SK-N-SH (cell line): ENCODE results near the gene TRIM54. TPM values are rescaled to one million over a fixed set of nuclear protein-coding genes. Genes with fewer than 3 reads are reported as not detected.

ENCODE experiments used
- polyA plus RNA-seq, 3 experiments: library from polyadenylated mRNA; depleted of rRNA; stranded (reverse); fragments of >200 nt; gene quantifications; 2 replicates each; pipeline ENCODE4 v1.2.3, GENCODE V29; 2012

Gene TRIM54
- polyA plus RNA-seq, 1 of the 3 experiments (the other 2 are of a cell fraction), result 0.28 TPM

Other genes with a start within 250 kb of the TRIM54 start
- 69.4 and 80.2 TPM in 2 replicates for gene TMEM214, start 249.5 kb upstream of the TRIM54 start, polyA plus RNA-seq (2012; rRNA removed)
- gene AGBL5, start 230.8 kb upstream of the TRIM54 start, polyA plus RNA-seq (2012; rRNA removed), result 45.5 and 47.8 TPM in 2 replicates
- 876 and 1,851 TPM in 2 replicates for gene OST4, start 210.8 kb upstream of the TRIM54 start, polyA plus RNA-seq (2012; rRNA removed)
- 184 and 286 TPM in 2 replicates for gene EMILIN1, start 203.8 kb upstream of the TRIM54 start, polyA plus RNA-seq (2012; rRNA removed)
- 6.5 and 10.3 TPM in 2 replicates for gene KHK, start 195.7 kb upstream of the TRIM54 start, polyA plus RNA-seq (2012; rRNA removed)
- gene CGREF1, start 163.3 kb upstream of the TRIM54 start, polyA plus RNA-seq (2012; rRNA removed), result 17.1 and 18.3 TPM in 2 replicates
- gene ABHD1, start 158.6 kb upstream of the TRIM54 start, polyA plus RNA-seq (2012; rRNA removed), result 3.3 and 4.1 TPM in 2 replicates
- 47.9 and 51.3 TPM in 2 replicates for gene PREB, start 147.8 kb upstream of the TRIM54 start, polyA plus RNA-seq (2012; rRNA removed)
- not detected in 2 replicates for gene PRR30, start 143.0 kb upstream of the TRIM54 start, polyA plus RNA-seq (2012; rRNA removed)
- not detected in 2 replicates for gene TCF23, start 133.4 kb upstream of the TRIM54 start, polyA plus RNA-seq (2012; rRNA removed)
- gene ATRAID, start 70.4 kb upstream of the TRIM54 start, polyA plus RNA-seq (2012; rRNA removed), result 289 and 366 TPM in 2 replicates
- gene SLC5A6, start 70.2 kb upstream of the TRIM54 start, polyA plus RNA-seq (2012; rRNA removed), result 75.7 and 85.0 TPM in 2 replicates
- gene CAD, start 65.1 kb upstream of the TRIM54 start, polyA plus RNA-seq (2012; rRNA removed), result 29.3 and 47.6 TPM in 2 replicates
- 0.68 and 1.1 TPM in 2 replicates for gene SLC30A3, start 19.4 kb upstream of the TRIM54 start, polyA plus RNA-seq (2012; rRNA removed)
- gene DNAJC5G, start 7.0 kb upstream of the TRIM54 start, polyA plus RNA-seq (2012; rRNA removed), result 0.18 TPM in 1 of 2 replicates, not detected in the other
- 2.8 and 2.9 TPM in 2 replicates for gene UCN, start 26.0 kb downstream of the TRIM54 start, polyA plus RNA-seq (2012; rRNA removed)
- 255 and 265 TPM in 2 replicates for gene MPV17, start 40.7 kb downstream of the TRIM54 start, polyA plus RNA-seq (2012; rRNA removed)
- 65.8 and 76.0 TPM in 2 replicates for gene GTF3C2, start 74.3 kb downstream of the TRIM54 start, polyA plus RNA-seq (2012; rRNA removed)
- gene EIF2B4, start 87.9 kb downstream of the TRIM54 start, polyA plus RNA-seq (2012; rRNA removed), result 51.7 and 56.0 TPM in 2 replicates
- gene SNX17, start 88.2 kb downstream of the TRIM54 start, polyA plus RNA-seq (2012; rRNA removed), result 128 and 145 TPM in 2 replicates
- 53.8 and 63.7 TPM in 2 replicates for gene ZNF513, start 98.3 kb downstream of the TRIM54 start, polyA plus RNA-seq (2012; rRNA removed)
- gene PPM1G, start 127.2 kb downstream of the TRIM54 start, polyA plus RNA-seq (2012; rRNA removed), result 99.7 and 113 TPM in 2 replicates
- gene NRBP1, start 146.2 kb downstream of the TRIM54 start, polyA plus RNA-seq (2012; rRNA removed), result 182 and 227 TPM in 2 replicates
- gene KRTCAP3, start 160.0 kb downstream of the TRIM54 start, polyA plus RNA-seq (2012; rRNA removed), result 3.6 and 4.1 TPM in 2 replicates
- gene IFT172, start 207.3 kb downstream of the TRIM54 start, polyA plus RNA-seq (2012; rRNA removed), result 28.2 and 31.3 TPM in 2 replicates
- 26.5 and 27.0 TPM in 2 replicates for gene FNDC4, start 212.8 kb downstream of the TRIM54 start, polyA plus RNA-seq (2012; rRNA removed)
- gene GCKR, start 214.4 kb downstream of the TRIM54 start, polyA plus RNA-seq (2012; rRNA removed), result 0.18 and 0.67 TPM in 2 replicates